GM21528 (cell line): ENCODE data around the gene PIK3CD.
"Not testable (repeated sequence)": the region's sequence is repeated elsewhere in the genome, so short reads cannot be mapped to it uniquely, and the experiment has no call there.

ENCODE experiments used
- ATAC-seq: cut with Tn5 transposase; IDR thresholded peaks from one replicate; pipeline ENCODE4 v1.9.1; 2021; ENCODE audit warnings: mild to moderate bottlenecking, moderate library complexity; ENCODE audit not compliant: unreplicated experiment, low FRiP score

PIK3CD gene

GRCh38 chr1:9653491-9654050, 2.0 kb downstream of the PIK3CD start:
- ATAC-seq = no peak

- no peak for ATAC-seq
Observed at GRCh38 chr1:9654051-9654833, 2.7 kb downstream of the PIK3CD start.

- no peak for ATAC-seq
Observed at GRCh38 chr1:9654834-9655723, 3.5 kb downstream of the PIK3CD start.

- ATAC-seq = no peak
Observed at GRCh38 chr1:9655836-9656235, 4.3 kb downstream of the PIK3CD start.

GRCh38 chr1:9657521-9658032, 6.0 kb downstream of the PIK3CD start:
- ATAC-seq = no peak

- ATAC-seq = no peak
Observed at GRCh38 chr1:9658199-9658598, 6.7 kb downstream of the PIK3CD start.

GRCh38 chr1:9659328-9659727, 7.8 kb downstream of the PIK3CD start:
- no peak for ATAC-seq

- no peak for ATAC-seq
Observed at GRCh38 chr1:9663257-9663656, 11.7 kb downstream of the PIK3CD start.

GRCh38 chr1:9665193-9665592, 13.7 kb downstream of the PIK3CD start:
- ATAC-seq = no peak

GRCh38 chr1:9668080-9668479, 16.5 kb downstream of the PIK3CD start:
- ATAC-seq = no peak

- no peak for ATAC-seq
Observed at GRCh38 chr1:9670085-9670484, 18.6 kb downstream of the PIK3CD start.

- no peak for ATAC-seq
Observed at GRCh38 chr1:9671377-9672140, 20.0 kb downstream of the PIK3CD start.

GRCh38 chr1:9672444-9672843, 20.9 kb downstream of the PIK3CD start:
- ATAC-seq = no peak

- no peak for ATAC-seq
Observed at GRCh38 chr1:9675393-9675792, 23.9 kb downstream of the PIK3CD start.

GRCh38 chr1:9676128-9676527, 24.6 kb downstream of the PIK3CD start:
- not testable (repeated sequence) for ATAC-seq

- no peak for ATAC-seq
Observed at GRCh38 chr1:9676815-9677393, 25.4 kb downstream of the PIK3CD start.

- no peak for ATAC-seq
Observed at GRCh38 chr1:9680091-9680490, 28.6 kb downstream of the PIK3CD start.

GRCh38 chr1:9680828-9681227, 29.3 kb downstream of the PIK3CD start:
- no peak for ATAC-seq

GRCh38 chr1:9684801-9685200, 33.3 kb downstream of the PIK3CD start:
- ATAC-seq = no peak
